GM20000 (cell line): ENCODE measurements around the gene MAU2.

Experiments
- DNase-seq: peaks from one replicate; pipeline ENCODE4 v3.0.0; 2012; ENCODE audit warnings: low spot score
- CTCF ChIP-seq: IDR thresholded peaks from 2 replicates; pipeline ENCODE4 v1.5.1; 2012; ENCODE audit warnings: mild to moderate bottlenecking, control low read depth; ENCODE audit errors: extremely low read depth, missing control alignments

Gene MAU2

GRCh38 chr19:19327672-19328071 lies 7.0 kb downstream of the MAU2 start:
- TF ChIP-seq CTCF = no peak
- no peak for DNase-seq

GRCh38 chr19:19329126-19329525 lies 8.5 kb downstream of the MAU2 start:
- DNase-seq = no peak
- TF ChIP-seq CTCF = no peak

GRCh38 chr19:19334063-19334988 lies 13.7 kb downstream of the MAU2 start:
- no peak for DNase-seq
- TF ChIP-seq CTCF = no peak

- no peak for DNase-seq
- no peak for TF ChIP-seq CTCF
Measured at GRCh38 chr19:19334989-19335344, 14.3 kb downstream of the MAU2 start.

- no peak for DNase-seq
Measured at GRCh38 chr19:19335408-19336158, 15.0 kb downstream of the MAU2 start.

GRCh38 chr19:19336597-19336996 lies 16.0 kb downstream of the MAU2 start:
- no peak for DNase-seq
- TF ChIP-seq CTCF = no peak

More at GRCh38 chr19:19335408-19336158, 15.0 kb downstream of the MAU2 start:
- no peak for TF ChIP-seq CTCF

GRCh38 chr19:19337120-19337519 lies 16.5 kb downstream of the MAU2 start:
- no peak for TF ChIP-seq CTCF
- no peak for DNase-seq
